NCI-H2107 (cell line): ENCODE results near the gene ABCG8.
"Not testable (repeated sequence)": the region's sequence is repeated elsewhere in the genome, so short reads cannot be mapped to it uniquely, and the experiment has no call there.

ENCODE experiments used
- DNase-seq: peaks from one replicate; lab custom pipeline; 2025; lab: John Stamatoyannopoulos, UW

The ABCG8 gene

GRCh38 chr2:43874776-43875451, 36.1 kb downstream of the ABCG8 start:
- no peak for DNase-seq

GRCh38 chr2:43877782-43878464, 39.2 kb downstream of the ABCG8 start:
- DNase-seq: peak; percentile 31

- DNase-seq: no peak
Measured at GRCh38 chr2:43879261-43879660, 40.5 kb downstream of the ABCG8 start.

- no peak for DNase-seq
Measured at GRCh38 chr2:43880471-43880870, 41.7 kb downstream of the ABCG8 start.

- no peak for DNase-seq
Measured at GRCh38 chr2:43880952-43881351, 42.2 kb downstream of the ABCG8 start.

GRCh38 chr2:43882312-43882711, 43.5 kb downstream of the ABCG8 start:
- no peak for DNase-seq

- DNase-seq: no peak
Measured at GRCh38 chr2:43884689-43885088, 45.9 kb downstream of the ABCG8 start.

- DNase-seq: no peak
Measured at GRCh38 chr2:43885132-43885632, 46.4 kb downstream of the ABCG8 start.

GRCh38 chr2:43887176-43887575, 48.4 kb downstream of the ABCG8 start:
- no peak for DNase-seq

GRCh38 chr2:43889416-43889815, 50.6 kb downstream of the ABCG8 start:
- no peak for DNase-seq

GRCh38 chr2:43890855-43891254, 52.1 kb downstream of the ABCG8 start:
- DNase-seq: no peak

GRCh38 chr2:43894743-43895142, 56.0 kb downstream of the ABCG8 start:
- DNase-seq: no peak

- no peak for DNase-seq
Measured at GRCh38 chr2:43896906-43897305, 58.1 kb downstream of the ABCG8 start.

GRCh38 chr2:43897492-43897891, 58.7 kb downstream of the ABCG8 start:
- no peak for DNase-seq

GRCh38 chr2:43898134-43898837, 59.5 kb downstream of the ABCG8 start:
- peak; percentile 29 for DNase-seq

- no peak for DNase-seq
Measured at GRCh38 chr2:43898838-43899346, 60.1 kb downstream of the ABCG8 start.

GRCh38 chr2:43899589-43899988, 60.8 kb downstream of the ABCG8 start:
- no peak for DNase-seq

- no peak for DNase-seq
Measured at GRCh38 chr2:43905371-43905803, 66.6 kb downstream of the ABCG8 start.

GRCh38 chr2:43905871-43906270, 67.1 kb downstream of the ABCG8 start:
- no peak for DNase-seq

GRCh38 chr2:43906448-43907109, 67.8 kb downstream of the ABCG8 start:
- no peak for DNase-seq

GRCh38 chr2:43911136-43911790, 72.5 kb downstream of the ABCG8 start:
- DNase-seq: not testable (repeated sequence)

- DNase-seq: no peak
Measured at GRCh38 chr2:43924463-43924862, 85.7 kb downstream of the ABCG8 start.
